HUDEP-2 (cell line): ENCODE data around the gene IL22RA2.
"Not testable (repeated sequence)": the region's sequence is repeated elsewhere in the genome, so short reads cannot be mapped to it uniquely, and the experiment has no call there.

Experiments
- DNase-seq, 76 experiments: peaks; one replicate each; lab custom pipeline; 2025; ENCODE audit not compliant: unreplicated experiment in 76 of 76; lab: John Stamatoyannopoulos, UW

The IL22RA2 gene, protein sequence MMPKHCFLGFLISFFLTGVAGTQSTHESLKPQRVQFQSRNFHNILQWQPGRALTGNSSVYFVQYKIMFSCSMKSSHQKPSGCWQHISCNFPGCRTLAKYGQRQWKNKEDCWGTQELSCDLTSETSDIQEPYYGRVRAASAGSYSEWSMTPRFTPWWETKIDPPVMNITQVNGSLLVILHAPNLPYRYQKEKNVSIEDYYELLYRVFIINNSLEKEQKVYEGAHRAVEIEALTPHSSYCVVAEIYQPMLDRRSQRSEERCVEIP

DNA sequence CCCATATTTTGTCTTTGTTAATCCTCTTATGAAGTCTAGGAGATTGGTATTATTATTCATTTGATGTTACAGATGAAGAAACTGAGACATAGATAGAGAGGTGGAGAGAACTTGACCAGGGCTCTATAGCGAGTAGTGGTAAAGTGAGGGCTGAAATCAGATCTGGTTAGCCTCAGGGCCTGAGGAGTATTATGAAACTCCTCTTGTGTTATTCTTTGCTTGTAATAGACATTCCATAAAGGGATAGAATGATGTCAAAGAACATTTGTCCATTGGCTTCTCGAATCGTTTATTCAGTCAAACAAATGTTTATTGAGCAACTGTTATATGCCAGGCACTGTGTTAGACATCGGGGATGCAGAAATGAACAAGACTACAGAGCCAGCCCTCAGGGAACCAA lies at the start of gene IL22RA2:
Gene IL22RA2, minus strand, starts transcription at position 144 of the 400 bp plus-strand sequence. CDS start 11,895 bp downstream, outside the sequence.
- no peak for DNase-seq

DNA sequence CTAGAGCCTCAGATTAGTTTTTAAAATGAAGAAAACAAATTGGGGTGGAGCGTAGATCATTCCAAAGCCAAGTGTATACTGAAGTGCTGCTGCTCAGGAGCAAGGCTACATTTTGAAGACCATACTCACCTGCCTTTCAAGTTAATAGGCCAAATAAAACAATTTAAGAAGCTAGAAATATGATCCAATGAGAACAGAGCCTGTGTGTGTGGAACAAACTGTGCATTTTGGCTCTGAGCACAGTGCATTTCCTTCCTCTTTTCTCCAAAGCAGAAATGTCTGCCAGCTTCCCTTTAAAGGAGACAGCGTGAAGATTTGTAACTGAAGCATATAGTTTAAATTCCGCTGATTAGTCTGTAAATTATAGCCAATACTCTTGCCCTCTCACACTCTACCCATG lies 48.9 kb upstream of the IL22RA2 start:
- DNase-seq, result no peak

DNA sequence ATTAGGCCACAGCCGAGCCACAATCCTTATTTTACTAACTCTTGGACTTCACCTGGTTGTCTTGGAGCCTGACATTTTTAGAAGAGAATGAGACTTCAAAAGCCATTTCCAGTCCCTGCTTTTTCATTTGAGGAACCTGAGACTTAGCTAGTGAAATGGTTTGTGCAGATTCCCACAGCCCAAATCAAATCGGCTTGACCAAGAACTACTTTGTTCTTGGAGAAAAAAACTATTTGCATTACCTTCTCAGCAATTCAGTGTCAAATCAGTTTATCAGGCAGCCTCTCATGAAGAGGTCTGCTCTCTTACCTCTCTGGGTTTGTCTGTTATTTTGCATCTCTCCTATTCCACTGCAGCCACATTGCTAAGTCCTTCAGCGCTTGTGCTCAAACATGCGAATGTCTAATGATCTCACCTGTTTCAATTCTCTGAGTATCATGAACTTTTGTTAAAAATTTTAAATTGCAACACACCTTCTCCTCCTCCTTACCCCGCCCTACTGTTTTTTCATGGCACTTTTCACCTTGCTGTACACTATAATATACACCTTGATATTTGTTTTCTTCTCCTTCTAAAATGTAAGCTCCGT lies 46.3 kb upstream of the IL22RA2 start:
- no peak for DNase-seq

DNA sequence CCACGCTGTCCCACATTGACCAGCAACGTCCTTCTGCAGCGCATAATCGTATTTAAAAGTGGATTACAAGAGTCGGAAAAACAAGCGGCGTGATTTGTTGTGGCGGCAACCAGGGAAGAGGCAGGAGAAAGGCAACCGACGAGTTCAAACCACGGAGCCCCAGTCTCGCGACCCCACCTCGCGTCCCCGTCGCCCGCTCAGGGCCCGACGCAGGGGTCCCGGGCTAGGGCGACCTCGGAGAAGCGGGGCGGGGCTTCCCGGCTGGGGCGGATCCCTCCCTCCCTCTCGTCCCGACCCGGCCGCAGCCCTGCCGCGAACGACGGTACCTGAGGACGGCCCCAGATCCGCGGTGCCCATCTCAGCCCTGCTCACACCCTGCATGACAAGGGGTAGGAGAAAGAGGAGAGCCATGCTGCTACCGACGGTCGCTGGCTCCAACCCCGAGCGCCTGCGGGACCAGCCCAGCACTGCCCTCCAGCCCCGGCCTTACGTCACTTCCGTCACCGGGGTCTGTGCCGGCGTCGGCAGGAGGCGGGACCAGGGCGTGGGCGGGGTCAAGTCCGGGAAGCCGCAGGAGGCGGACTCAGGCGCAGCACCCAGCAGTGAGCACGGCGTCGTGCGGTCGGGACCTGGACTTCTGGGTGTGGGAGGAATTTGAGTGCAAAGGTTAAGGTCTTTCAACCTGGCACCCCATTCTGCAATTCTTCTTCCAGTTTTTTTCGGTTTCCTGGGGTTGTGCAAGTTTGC lies 45.6 kb upstream of the IL22RA2 start, which contains the start of gene IFNGR1:
Gene IFNGR1, minus strand, starts transcription at position 469 of the 747 bp plus-strand sequence. Its CDS starts 58 bp downstream, at position 411.
- DNase-seq, result peak in 75 of 76 experiments; percentile 59 to 99 (median 94)

DNA sequence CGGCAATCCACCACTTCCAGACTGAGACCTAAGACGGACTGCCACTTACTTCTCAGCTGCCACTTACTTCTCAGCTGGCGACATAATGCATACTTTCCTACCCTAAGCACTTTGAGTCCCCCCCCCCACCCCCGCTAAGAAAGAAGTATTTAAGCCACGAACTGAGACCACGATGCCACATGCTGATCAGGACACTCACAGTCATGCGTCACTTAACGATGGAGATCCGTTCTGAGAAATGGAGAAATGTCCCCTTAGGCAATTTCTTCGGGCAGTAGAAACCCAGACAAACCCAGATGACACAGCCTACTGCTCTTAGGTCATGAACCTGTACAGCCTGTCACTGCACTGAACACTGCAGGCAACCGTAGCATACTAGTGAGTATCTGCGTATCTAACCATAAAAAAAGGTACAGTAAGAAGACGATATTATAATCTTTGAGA lies 45.1 kb upstream of the IL22RA2 start:
- DNase-seq, result peak in 25 of 76 experiments; percentile 9 to 49 (median 29)

DNA sequence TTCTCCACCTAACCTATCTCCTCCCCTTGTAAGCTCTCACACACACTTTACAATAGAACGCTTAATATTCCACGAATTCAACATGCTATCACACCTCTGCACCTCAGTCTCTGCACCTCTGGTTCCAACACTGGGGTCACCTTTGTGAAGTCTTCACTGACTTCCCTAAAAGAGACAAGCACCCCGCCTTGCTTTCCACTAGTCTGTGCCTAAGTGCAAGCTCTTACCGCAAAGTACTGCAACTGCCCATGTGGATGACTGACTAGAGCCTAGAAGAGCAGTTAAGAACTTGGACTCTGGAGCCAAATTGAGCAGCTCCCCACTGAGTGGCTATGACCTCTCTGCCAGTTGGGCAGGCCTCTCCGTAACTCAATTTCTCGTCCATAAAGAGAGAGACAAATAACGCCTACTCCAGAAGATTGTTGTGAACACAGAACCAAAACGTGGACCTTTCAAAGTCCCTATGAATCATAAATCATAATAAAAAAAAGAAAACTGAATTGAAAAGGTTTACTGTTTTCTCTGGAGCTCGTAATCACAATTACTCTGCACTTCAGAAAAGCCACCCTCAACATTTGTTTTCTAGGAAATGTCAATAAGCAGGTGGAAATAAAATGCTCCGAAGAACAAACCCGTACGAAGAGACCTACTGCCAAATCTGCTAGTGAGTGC lies 44.5 kb upstream of the IL22RA2 start:
- DNase-seq, result peak in 40 of 76 experiments; percentile 8 to 63 (median 25)

DNA sequence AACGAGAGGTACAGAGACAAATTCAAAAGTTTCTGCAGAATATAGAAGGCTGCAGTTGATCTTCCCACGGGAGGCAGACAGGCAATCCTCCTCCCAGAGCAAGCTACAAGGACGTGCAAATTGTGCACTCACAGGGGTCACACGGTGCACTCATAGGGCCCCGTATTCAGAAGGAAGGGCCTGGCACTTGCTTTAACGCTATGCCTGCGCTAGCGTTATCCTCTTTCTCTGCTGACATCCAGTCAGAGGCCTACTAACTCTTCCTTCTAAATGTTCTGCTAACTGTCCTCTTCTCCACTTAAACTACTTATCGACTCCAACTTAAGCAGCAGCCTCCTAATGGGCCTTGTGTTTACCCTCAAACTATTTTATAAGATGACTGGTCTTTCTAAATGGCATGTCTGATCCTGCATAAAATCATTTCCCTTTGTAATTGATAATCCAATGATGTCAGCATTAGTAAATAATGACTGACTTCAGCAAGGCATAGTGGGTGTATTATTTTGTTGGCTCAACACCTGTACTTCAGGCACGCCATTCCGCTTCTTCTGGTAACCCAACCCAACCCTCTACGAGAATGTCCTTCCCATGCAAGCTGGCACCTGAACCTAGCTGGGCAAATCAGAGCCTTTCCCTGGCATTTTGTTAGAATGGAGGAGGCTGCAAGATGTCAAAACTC lies 43.6 kb upstream of the IL22RA2 start:
- DNase-seq, result no peak

DNA sequence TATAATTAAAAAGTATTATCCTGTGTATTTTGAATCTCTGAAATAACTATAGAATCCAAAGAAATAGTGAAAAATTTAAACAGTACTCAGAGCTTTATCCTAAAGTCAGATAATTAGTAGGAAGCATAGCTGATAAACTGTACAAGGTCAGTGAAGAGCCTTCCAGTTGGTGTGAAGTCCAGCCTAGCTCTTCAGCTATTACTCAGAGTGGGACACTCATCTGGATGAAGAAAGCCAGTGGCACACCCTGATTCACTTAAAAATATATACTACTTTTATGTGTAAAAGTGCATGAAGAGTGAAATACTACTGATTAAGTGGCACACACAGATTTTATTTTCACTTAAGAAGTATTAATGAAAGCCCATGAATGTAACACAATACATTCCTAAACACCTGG lies 42.7 kb upstream of the IL22RA2 start:
- DNase-seq, result no peak

DNA sequence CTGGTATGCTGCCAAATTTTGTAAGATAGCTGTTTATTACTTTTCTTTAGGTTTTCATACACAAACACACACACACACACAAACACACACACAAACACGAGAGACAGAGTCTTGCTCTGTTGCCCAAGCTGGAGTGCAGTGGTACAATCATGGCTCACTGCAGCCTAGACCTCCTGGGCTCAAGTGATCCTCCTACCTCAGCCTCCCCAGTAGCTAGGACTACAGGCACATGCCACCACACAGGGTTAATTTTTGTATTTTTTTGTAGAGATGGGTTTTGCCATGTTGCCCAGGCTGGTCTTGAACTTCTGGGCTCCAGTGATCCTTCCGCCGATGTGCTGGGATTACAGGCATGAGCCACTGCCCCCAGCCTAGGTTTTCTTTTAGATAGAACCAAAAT lies 42.2 kb upstream of the IL22RA2 start:
- DNase-seq, result not testable (repeated sequence)

DNA sequence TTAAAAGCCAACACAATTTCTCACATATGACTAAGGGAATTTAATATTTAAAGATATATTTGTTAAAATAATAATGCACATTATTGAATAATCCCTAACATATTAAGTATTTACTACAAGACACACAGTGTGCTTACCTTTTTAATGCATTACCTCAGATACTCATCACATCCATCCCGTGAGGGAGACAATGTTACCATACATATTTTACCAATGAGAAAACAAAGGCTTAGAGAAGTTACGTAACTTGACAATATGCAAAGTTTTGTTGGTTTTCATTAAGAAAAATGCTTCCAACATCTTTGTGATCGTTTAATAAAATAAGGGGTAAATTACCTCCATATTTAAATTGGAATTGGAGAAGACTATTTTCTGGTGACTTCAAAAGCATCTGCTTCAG lies 41.5 kb upstream of the IL22RA2 start:
- DNase-seq, result no peak

DNA sequence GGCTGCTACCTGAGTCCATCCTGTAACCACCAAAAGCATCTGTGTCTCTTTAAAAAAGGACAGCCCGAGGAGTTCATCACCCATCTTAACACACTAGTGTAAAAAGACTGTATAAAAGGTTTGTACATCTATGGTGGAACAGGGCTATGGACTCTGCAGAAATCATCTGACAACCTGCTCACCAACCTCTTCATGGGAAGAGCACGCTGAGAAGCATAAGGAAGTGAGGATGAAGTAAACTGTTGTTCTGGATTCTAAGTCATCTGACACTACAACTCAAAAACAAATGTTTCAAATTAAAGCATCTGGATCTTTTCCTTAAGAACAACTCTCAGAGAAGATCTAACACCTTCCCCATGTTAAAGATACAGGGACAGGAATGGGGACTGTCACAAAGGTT lies 40.4 kb upstream of the IL22RA2 start:
- no peak for DNase-seq

DNA sequence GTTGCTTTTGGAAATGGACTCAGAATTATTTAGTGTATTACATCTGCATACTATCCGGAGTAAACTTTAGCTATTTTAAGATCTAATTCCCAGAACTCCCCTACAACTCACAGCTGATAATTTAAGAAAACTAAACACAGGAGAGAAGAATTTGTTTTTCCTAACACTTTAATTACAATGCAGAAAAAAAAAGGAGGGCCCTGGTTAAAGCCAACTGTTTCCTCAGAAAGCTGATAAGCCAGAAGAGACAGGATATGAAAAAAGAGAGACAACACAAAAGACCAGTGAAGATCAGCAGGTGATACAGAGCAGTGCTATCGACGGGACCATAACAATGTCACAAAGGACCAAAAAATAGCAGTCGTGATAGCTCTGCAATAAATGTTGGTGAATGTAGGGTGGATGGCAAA lies 39.9 kb upstream of the IL22RA2 start:
- DNase-seq, result peak in 2 of 76 experiments; percentile 9 to 24

DNA sequence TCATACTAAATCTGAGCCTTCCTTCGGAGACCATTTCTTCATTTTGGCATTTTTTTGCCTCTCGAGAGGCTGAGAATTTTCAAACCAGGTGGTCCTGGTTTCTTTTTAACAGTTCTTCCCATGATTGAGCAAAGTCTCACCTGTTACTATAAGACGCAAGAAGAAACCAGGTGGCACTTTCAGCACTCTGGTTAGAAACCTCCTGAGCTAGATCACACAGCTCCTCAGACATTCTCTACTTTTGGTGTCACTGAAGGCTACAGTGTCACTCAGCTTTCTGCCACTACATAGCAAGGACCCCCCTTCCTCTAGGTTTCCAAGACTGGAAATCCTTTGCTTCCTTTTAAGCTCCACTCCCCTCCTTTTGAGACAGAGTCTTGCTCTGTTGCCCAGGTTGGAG lies 38.5 kb upstream of the IL22RA2 start:
- no peak for DNase-seq

DNA sequence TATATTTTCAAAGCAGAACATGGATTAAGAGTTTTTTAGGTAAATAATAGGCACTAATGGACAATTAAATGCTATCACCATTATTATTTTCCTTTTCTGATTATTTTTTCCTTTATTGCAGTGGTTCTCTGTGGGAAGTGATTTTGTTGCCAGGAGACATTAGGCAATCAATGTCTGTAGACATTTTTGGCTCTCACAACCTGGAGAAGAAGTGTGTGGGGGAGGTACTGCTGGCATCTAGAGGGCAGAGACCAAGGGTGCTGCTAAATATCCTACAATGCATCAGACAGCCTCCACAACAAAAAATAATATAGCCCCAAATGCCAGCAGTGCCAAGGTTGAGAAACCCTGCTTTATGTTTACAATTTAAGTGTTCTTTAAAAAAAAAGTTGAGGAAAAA lies 37.5 kb upstream of the IL22RA2 start:
- DNase-seq, result no peak

DNA sequence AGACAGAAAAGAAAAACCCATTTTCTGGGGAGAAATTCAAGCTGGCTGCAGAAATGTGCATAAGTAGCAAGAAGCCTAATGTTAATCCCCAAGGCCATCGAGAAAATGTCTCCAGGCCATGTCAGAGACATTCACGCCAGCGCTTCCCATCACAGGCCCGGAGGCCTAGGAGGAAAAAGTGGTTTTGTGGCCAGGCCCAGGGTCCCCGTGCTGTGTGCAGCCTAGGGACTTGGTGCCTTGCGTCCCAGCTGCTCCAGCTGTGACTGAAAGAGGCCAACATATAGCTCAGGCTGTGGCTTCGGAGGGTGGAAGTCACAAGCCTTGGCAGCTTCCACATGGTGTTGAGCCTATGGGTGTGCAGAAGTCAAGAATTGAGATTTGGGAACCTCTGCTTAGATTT lies 34.8 kb upstream of the IL22RA2 start:
- DNase-seq, result no peak

DNA sequence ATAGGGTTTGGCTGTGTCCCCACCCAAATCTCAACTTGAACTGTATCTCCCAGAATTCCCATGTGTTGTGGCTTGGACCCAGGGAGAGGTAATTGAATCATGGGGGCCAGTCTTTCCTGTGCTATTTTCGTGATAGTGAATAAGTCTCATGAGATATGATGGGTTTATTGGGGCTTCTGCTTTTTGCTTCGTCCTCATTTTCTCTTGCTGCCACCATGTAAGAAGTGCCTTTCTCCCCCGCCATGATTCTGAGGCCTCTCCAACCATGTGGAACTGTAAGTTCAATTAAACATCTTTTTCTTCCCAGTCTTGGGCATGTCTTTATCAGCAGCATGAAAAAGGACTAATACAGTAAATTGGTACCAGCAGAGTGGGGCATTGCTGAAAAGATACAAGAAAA lies 34.0 kb upstream of the IL22RA2 start:
- DNase-seq, result not testable (repeated sequence)

DNA sequence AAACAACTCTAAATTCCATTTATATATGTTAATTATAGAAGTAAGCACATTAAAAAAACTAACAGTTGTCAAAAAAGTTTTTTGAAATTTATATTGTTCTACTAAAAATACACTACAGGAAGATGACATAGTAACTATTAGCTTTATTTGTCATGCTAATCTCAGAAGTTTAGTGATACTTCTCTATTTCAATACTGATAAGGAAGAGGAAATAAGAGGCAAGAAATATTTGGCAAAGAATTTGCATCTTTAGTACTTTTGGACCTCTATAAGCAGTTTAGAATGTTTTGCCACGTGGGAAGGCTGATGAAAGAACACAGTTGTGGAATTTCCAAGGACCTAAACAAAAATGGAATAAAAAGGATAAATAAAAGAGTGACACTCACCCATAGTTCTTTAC lies 33.1 kb upstream of the IL22RA2 start:
- no peak for DNase-seq

DNA sequence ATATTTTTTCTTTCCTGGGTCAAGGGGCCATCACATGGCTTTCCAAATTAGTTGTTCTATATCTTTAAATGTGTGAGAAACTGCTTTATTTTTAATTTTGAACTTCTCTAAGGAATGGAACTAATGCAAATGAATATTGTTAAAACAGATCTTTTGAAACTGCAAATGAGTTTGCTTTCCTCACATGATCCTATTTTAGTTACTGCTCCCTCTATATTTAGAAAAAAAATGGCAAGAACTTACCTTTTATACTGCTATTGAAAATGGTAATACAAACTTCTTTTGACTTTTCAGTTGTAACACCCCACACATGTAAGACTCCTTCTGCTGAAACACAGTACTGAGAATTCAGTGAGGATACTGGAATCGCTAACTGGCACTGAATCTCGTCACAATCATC lies 29.8 kb upstream of the IL22RA2 start:
- no peak for DNase-seq

DNA sequence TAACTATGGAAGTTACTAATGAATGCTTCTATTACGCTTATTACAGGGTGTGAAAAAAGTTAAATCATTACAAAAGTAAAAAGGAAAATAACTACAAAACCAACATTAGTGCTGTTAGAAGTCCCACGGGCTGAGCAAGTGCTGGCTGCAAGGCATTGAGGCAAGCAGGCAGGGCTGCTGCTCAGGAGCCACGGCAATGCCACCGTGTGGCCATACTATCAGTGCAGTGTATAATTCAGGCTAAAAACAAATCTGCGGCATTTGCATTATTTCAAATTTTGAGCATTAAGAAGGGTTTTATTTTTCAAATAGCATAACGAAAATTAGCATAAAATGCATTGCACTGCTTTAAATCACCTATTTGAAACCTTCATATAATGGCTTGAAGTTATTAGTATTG lies 28.6 kb upstream of the IL22RA2 start:
- DNase-seq, result no peak

DNA sequence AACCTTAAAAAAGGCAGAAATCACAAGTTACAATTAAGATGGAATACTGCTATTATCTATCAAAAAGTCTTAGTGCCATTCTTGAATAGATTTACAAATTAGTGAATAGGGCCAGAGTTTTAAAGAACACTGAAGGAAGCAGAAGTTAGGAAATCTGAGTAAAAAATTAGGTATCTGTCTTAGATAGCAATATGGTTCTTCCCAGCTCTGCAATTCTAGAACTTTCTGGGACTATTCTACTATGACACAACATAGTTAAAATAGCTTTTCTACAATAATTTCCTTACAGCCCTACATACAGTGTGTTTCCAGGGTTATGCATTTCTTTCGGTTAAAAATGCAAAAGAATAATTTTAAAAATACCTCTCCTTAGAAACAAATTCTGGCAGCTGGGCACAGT lies 27.6 kb upstream of the IL22RA2 start:
- DNase-seq, result no peak

DNA sequence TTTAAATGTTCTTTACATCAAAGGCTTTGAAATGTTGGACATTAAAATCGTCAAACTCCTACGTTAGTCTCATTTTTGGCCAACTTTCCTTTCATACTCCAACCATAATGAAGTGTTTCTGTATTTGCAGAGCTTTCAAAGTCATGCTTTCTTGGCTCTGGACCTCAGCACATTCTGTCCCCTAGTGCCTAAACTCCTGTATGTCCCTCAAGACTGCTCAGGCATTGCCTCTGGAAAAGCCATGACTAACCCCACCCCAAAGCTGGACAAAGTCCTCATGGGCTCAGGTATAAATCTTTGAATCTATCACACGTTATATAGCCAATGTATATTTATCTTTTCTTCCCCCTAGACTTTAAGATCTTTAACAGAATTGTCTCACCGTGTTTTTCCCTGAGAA lies 26.8 kb upstream of the IL22RA2 start:
- DNase-seq, result no peak
